Thyroid gland (tissue), 4 donors: Measurements from ENCODE around the gene FAM120AOS.

Experiments used
- CTCF ChIP-seq, 6 experiments: fragments of 200-600 bp in 3 of 6; fragments of 450-650 bp in 3 of 6; sonication (generic) in 3 of 6; IDR thresholded peaks; one replicate each; pipeline ENCODE4 v1.5.1; 2016 to 2019; ENCODE audit warnings: antibody characterized with exemption in 6 of 6, mild to moderate bottlenecking in 2 of 6, inconsistent platforms in 1 of 6, moderate library complexity in 1 of 6
- POLR2A ChIP-seq, 2 donors: fragments of 450-650 bp; IDR thresholded peaks; one replicate each; pipeline ENCODE4 v1.6.1; 2017; ENCODE audit warnings: antibody characterized with exemption in 2 of 2, mild to moderate bottlenecking in 2 of 2, moderate library complexity in 1 of 2

GRCh38 chr9:93480728-93481324, 27.4 kb upstream of the FAM120AOS start:
- TF ChIP-seq CTCF (IDR thresholded peaks at IDR 0.05) (no peak), POLR2A (IDR thresholded peaks at IDR 0.05) (no peak)
